Measurements from ENCODE around the gene NEURL1.
A peak's percentile ranks its signal among the peaks of the same experiment; 100 is the strongest.

The NEURL1 gene

DNA sequence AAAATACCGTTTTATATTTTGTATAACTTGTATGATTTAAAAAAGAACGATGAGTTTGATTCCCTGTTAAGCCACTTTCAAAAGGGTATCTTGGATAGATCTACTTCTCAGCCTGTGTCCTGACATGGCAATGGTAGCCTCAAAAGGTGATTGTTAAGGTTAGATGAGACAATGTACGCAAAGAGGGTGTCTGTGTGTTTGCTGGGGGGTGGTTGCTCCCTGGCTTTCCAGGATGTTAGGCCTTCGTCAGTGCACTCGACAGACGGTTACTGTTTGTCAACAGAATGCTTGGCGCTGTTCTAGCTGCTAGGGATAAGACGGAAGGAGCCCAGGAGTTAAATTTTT, 90.3 kb downstream of the NEURL1 start:
- DNase-seq (ENCODE audit: low read depth in 2 of 2) = no peak

DNA sequence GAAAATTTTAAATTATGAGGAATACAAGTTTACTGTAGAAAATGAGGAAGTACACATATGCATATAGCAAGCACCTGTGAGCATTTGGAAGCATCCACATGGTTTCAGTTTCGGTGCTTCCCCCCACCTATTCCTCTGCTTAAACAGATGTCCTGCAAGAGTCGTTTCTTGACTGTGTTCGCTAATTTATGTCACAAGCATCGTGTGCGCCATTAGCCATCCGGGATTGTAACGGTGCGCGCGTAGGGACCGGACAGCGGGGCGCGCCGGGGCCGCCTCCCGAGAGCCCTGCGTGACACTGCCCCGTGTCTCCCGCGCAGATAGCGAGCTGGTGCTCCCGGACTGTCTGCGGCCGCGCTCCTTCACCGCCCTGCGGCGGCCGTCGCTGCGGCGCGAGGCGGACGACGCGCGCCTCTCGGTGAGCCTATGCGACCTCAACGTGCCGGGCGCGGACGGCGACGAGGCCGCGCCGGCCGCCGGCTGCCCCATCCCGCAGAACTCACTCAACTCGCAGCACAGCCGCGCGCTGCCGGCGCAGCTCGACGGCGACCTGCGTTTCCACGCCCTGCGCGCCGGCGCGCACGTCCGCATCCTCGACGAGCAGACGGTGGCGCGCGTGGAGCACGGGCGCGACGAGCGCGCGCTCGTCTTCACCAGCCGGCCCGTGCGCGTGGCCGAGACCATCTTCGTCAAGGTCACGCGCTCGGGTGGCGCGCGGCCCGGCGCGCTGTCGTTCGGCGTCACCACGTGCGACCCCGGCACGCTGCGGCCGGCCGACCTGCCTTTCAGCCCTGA, 90.9 kb downstream of the NEURL1 start:
- peak in 1 of 2 experiments; percentile 39 for DNase-seq (ENCODE audit: low read depth in 2 of 2)

DNA sequence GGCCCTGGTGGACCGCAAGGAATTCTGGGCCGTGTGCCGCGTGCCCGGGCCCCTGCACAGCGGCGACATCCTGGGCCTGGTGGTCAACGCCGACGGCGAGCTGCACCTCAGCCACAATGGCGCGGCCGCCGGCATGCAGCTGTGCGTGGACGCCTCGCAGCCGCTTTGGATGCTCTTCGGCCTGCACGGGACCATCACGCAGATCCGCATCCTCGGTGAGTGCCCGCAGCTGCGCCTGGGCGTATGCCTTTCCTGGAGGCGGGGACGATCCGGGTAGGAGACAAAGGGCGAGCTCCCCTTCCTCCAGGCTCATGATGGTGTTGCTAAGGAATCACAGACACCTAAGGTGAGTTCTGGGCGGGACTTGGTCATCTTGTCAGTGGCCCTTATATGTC, 91.5 kb downstream of the NEURL1 start:
- DNase-seq (ENCODE audit: low read depth in 2 of 2) = no peak

DNA sequence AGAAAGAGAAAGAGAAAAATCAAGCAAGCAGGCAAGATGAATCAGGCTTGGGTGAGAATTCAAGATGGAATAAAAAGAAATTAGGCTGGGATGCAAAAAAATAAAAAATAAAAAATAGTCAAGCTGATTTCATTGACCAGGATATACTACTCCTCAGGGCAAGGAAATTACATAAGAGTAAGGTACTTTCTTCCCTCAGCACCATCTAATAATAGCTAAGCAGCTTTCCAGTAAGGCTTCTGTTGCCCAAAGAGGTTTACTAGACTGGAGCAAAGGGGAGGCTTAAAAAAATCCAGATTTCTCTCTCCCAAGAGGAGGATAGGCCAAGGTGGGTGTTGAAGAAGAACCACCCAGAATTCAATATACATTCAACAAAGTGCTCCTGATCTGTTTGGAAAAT, 93.6 kb downstream of the NEURL1 start:
- no peak for DNase-seq (ENCODE audit: low read depth in 2 of 2)

DNA sequence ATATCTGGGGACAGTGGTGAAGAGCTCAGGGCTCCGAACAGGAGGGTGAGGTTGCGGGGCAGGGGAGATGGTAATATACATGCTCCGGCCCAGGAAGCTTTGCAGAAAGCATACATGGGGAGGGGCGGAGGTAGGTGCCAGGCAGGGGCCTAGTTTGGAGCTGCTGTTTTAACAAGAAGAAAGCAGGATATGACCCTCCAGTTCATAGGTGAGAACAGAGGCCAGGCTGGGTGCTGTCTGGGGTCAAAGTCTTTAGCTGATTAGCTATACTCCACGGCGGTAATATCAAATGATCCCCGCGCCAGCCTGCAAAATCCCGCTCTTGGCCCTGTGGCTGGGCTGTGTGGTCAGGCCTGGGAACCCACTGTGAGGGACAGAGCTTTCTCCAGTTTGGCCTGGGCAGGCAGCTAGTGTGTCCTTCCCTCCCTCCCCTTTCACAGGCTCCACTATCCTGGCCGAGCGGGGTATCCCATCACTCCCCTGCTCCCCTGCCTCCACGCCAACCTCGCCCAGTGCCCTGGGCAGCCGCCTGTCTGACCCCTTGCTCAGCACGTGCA, 95.6 kb downstream of the NEURL1 start:
- no peak for DNase-seq (ENCODE audit: low read depth in 2 of 2)

DNA sequence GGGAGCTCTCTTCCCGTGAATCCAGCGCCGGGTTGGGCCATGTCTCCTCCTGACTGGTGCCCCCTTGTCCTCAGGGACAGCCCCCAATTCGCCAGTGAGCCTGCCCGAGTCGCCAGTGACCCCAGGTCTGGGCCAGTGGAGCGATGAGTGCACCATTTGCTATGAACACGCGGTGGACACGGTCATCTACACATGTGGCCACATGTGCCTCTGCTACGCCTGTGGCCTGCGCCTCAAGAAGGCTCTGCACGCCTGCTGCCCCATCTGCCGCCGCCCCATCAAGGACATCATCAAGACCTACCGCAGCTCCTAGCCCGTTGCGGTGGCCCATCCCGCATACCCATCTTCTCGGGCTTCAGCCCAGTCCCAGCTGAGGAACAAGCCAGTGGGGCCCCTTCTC, 96.6 kb downstream of the NEURL1 start:
- DNase-seq (ENCODE audit: low read depth in 2 of 2) = no peak

DNA sequence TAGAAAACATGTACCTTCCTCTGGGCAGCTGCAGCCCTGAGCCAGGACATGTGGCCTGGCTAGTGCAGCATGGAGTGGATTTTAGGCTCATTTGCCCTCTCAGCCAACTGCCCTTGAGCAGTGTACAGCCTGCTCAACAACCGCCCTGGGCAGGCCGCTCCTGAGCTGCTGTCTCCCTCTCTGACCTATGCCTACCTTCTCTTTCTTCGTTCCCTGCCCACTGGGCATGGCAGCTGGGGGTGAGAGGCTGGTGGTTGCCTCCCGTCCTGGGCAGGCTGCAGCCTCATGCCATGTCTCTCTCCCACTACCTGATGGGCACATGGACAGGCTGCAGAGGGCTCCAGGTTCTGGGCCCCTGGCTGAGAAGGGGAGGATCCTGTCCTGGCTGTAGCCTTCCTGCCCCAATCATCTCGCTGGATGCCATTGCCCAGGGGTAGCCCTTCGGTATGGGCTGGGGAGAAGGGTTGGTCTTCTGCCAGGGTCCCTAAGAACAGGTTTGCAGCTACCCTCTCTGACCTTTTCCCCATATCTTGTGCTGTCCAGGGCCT, 97.3 kb downstream of the NEURL1 start:
- no peak for DNase-seq (ENCODE audit: low read depth in 2 of 2)

DNA sequence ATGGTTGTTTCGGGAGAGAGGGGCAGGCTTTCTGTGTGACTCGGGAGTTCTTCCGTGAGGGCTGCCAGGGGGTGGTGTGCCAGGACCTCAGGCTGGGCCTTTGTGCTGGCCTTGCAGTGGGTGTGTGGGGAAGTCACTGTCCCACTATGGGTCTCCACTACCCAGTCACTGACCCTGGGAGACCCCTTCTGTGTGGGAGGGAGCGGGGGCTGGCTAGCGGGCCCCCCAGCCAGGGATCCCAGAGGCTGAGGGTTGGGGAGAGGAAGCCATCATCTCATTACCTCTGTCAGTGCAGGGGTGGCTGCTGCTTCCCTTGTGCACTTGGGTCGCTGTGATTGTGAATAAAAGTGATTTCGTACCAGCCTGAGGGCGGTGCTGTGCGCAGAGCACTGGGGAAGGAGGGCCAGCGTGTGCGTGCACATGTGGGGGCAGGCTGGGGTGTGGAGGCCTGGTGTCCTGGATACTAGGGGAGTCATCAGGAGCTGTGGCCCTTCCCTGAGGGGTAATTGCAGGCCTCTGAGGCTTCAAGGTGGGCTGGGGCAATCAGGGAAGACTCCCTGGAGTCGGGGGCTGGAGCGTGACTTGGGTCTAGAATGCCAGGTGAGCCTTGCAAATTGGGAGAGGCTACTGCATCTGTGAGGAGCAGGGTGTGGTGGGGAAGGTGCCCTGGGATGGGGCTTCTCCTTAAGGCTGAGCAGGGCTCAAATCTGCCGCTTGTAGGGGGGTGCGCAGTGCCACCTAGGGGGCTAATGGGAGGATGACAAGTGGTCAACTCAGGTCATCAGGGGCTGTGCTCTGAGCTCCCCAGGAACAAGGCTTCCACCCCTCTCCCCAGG, 98.9 kb downstream of the NEURL1 start:
- DNase-seq (ENCODE audit: low read depth in 2 of 2) = peak in 1 of 2 experiments; percentile 23

DNA sequence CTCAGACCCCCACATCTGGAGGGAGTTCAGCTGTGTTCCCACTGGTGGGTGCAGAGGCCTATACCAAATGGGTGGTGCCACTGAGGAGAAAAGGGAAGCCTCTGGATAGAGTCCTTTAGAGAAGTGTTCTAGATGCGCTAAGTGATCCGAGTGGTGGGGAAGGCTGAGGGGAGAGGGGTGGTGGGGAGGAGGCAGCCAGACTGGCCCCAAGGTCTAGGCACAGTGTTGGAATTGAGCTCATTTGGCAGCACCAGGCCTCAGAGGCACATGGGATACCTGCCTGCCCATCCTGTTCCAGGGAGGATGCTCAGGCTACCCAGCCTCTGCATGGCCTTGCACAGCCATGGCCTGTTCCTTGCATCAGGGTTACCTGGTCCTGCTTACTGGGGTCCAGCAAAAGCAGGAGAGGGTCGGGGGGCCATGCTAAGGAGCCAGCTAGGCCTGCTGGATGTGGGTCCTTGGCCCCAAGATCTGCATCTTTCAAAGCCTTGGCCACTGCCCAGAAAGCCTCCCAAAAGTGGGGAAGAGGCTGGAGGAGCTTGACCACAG, 99.6 kb downstream of the NEURL1 start:
- DNase-seq (ENCODE audit: low read depth in 2 of 2) = no peak

DNA sequence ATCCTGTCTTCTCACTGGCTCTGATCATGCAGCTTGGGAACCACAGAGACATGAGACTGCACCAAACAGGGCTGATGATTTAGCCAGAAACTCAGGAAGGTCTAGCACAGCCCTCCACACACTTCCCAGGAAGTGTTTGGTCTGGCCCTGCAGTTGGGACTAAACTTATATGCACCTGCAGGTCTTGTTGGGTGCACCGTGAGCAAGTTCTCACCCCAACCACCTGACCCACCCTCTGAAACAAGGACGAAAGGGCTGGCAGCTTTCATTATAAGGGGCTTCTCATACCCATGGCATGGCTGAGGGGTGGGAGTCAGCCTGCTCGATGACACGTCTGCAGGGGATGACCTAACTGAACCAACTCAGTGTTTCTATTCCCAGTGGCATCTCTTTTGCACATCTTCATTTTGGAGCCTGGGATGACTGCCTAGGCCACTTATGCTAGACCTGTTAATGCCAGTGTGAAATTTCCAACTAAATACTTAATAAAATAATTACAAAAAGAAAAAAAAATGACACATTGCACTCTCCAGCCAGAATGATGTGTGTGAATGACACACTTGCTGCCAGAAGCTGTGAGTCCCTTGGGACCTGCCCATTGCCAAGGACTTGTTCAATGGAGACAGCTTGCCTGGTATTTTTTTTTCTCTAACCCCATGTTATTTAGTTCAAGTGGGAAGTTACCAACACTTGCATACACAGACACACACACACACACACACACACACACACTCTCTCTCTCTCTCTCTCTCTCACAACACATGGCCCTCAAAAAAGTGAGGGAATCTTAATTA, 102.6 kb downstream of the NEURL1 start:
- no peak for DNase-seq (ENCODE audit: low read depth in 2 of 2)

DNA sequence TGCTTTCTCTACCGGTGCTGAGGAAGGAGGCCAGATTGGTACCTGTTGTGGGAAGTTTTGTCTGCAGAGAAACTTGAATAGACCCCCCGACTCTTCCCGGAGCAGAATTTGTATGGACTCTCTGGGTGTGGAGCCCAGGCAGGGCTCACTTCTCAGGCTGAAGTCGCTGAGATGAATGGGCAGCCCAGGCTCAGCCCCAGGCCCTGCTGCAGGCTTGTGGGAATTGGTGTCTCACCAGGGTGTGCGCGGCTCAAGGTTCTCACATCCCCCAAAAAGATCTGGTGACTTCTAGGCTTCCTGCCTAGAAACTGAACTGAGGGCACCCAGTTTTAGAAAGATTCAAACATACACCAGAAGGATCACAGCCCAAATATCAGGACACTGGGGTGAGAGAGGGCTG, 103.5 kb downstream of the NEURL1 start:
- DNase-seq (ENCODE audit: low read depth in 2 of 2) = no peak

DNA sequence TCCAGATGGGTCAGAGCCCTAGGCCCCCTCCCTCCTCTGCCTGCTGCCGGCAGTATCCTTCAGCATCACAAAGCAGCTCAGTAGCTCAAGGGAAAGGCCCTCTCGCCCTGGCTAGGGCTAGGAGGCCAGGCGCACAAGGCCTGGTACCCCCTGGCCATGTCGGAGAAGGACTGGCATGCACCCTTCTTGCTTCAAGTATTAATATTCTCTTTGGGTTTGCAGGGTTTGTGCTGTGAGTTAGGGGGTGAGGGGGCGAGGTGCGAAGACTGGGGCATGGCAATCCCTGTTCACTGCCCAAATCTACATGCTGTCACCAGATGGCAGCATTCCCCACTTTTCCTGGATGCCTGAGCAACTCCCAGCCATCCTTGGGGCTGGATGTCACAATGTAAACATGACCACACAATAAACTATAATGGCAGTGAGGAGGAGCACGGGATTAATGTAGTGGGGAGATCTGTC, 105.2 kb downstream of the NEURL1 start:
- DNase-seq (ENCODE audit: low read depth in 2 of 2) = no peak

DNA sequence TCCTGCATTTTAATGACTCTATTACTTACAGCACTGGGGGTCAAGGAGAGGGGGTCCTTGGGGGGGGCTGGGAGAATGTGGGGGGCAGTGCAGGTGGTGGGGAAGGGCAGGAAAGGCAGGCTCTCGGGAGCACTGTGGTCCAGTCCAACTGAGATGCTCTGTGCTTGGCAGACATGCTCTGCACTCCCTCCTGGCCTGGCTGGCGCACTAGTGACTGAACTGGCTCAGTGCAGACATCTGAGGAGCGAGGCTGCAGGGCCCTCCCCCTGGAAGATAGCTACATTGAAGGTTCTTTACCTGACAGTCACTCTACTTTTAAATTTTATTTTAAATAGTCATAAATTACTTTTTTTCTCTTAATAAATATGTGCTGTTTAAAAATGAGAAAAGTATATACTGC, 105.7 kb downstream of the NEURL1 start:
- no peak for DNase-seq (ENCODE audit: low read depth in 2 of 2)

DNA sequence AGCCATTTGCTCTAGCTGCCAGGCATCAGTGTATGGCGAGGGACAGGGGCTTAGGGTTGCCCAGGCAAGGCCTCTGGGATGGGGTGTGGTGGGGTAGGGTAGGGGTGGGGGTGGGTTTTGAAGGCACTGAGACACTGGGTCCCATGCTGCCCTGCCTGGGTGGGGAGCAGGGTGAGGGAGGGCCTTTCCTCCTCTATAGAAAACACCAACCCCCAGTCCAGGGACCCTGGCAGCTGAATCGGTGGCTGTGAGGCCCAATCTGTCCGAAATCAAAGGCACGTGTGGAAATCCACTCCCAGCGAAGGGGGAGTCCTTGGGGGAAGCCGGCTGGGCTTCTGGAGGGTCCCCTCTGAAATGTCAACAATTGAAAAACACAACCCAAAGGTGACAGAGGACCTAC, 106.4 kb downstream of the NEURL1 start:
- no peak for DNase-seq (ENCODE audit: low read depth in 2 of 2)

DNA sequence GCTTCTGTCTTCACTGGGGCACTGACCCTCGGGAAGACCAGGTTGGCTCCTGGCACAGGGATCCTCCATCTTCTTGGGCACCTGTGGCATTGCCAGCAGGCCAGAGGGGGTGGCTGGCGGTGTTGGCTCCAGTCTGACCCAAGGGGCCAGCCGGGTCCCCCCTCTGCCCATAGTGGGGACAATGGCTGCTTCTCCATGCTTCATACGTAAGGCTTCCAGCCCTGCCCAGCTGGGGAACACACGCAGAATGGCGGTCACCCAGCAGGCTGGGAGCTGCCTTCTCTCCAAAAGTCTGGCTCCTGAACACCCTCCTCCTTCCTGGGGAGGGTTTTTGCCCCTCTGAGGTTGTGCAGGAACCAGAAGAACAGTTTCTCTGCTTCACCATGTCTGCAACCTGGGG, 106.8 kb downstream of the NEURL1 start:
- no peak for DNase-seq (ENCODE audit: low read depth in 2 of 2)

DNA sequence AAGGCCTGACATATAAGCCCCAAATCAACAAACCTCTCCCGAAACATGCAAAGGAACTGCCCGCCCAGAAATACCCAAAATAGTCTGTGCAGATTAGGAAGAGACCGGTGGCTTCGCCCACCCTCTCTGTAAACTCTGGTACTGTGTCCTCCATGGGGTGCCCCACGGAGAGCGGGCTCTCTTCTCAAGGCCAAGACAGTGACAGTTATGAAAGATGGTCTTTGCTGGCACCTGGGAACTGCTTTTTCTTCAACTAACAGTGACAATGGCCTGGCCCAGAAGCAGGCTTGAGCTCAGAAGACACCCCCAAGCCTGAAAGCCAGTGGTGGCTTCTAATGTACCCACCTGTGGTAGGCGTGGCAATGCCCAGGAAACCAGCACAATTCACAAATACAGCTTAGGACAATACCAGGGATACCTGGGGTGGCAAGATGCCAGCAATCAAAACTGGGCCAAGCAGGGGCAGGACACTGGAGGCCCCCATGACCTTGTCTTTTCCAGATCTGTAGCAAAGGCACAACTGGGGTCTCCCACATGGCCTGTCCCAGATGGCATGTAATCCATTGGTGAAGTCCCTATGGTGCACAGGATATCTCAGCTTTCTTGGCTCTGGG, 107.6 kb downstream of the NEURL1 start:
- no peak for DNase-seq (ENCODE audit: low read depth in 2 of 2)

DNA sequence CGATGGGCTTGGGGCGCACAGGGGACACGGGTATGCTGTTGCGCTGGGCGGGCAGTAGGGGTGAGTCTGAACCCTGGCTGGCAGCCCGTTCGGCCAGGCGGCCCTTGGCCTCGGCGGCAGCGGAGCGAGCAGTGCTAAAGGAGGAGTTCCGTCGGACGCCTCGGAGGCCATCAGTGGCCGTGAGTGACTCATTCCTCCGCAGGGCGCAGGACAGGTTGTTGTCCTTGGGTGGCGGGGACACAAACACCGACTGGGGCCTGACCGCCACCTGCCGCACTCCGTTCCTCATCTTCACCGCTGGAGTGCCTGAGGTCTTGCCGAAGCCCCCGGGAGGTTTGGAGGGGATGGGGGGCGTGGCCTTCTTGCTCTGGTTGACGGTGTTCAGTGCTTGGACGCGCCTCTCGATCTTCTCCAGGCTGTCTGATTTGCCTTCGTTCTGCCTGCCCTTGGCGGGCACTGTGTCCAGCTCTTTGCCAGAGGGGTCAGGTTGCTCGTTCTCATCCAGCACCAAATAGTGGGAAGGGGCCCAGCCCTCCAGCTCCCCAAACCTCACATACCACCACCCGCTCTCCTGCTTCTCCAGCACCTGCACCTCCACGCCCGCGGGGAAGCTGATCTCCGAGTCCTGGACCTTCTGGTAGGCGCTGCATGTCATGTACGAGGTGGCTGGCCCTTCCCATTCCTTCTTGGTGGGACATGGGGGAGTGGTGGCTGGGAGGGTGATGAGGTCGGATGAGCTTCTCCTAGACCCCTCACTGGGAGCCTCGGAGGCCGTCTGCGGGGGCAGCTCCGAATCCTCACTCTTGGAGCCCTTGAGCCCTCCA, 108.7 kb downstream of the NEURL1 start:
- no peak for DNase-seq (ENCODE audit: low read depth in 2 of 2)

DNA sequence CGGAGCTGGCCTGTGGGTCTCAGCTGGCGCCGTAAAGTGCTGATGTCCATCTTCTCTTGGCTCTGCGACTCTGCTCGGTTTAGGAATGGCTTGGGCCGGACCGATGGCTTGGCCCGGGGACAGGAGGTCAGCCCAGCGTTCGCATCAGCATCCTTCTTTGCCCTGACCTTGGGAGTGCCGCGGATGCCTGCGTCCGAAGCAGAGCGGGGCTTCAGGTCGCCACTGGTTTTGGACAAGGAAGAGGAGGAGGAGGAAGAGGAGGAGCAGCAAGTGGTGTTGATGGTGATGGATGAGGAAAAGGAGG, 109.3 kb downstream of the NEURL1 start:
- DNase-seq (ENCODE audit: low read depth in 2 of 2) = no peak

DNA sequence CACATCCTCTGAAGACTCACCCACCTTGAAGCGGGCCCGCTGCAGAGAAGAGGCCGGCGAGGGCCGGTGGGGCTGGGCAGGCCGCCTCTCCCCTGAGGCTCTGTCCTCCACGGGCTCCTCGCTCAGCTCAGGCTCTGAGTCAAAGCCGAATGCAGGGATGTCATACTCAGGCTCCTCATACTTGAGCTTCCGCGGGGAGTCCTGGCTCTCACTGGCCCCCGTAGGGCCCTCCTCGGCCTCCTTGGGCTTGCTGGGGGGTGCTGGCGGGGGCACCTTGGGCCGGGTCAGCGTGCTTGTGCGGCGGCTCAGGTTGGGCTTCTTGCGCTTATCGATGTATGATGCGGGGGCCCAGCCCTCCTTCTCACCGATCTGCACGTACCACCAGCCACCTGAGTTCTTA, 109.9 kb downstream of the NEURL1 start:
- no peak for DNase-seq (ENCODE audit: low read depth in 2 of 2)

DNA sequence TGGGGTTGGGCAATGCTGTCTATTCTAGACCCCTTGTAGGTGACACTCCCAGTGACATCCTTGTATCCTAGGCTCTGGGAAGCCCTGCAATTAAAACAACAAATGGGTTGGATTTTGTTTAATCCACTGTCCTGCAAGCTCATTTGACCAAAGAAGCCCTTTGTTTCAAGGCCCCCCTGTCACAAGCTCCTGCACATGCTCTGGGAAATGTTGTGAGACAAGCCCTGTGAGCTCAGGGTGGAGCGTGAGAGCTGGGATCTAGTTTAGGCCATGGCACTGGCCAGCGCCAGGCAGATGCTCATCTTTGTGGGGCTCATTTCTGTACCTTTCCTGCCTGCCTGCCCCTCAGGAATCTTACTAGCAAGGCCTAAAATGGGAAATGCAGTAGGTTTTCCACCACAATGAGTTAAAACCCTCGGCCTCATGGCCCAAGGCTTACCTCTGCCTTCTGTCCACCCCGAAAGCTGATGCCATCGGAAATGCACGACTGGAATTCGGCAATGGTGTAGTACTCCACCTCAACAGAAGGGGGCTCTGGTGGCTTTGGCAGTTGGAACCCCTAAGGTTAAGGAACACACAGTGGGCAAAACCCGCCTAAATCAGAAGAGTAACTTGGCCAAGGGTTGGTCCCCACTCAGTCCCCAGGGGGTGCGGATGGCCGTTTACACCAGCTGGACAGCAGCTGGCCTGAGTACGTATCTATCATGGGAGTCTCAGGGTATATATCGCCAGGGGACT, 112.0 kb downstream of the NEURL1 start:
- DNase-seq (ENCODE audit: low read depth in 2 of 2) = peak in 1 of 2 experiments; percentile 43
